SIG-M5 (cell line): ENCODE results near the gene GALNT2.

ENCODE experiments used
- DNase-seq: peaks from one replicate; lab custom pipeline; 2025; lab: John Stamatoyannopoulos, UW

The GALNT2 gene

DNA sequence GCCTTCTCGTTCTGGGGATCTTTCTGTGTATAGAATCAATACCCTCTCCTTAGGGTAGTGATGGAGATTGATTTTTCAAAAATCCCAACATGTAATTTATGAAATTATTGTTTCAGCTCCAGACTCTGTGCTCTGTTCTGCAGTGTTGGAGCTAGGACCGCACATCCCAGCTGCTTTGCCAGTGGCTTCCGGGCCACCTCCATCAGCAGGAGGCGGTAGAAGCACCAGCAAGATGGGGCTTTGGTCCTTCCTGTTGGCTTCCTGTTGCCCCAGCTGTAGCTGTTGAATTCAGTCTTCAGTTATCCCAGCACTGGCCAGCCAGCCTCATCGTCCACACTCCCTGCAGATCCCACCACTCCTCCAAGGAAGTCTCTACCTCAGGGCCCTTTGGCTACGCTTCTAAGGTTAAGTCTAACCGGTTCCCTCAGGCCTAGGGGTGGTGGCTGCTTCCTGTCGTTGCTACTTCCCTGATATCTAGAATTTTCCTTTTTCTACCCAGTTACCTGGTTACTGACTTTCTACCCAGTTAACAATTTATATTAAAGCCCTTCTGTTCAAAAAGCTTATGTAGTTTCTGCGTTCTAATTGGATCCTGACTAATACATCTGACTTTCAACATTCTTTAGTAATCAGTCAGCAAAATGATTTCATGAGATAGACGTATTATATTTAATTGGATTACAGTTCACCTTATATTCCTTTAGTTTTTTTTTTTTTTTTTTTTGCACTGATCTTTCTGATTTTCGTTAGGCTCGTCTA, 24.6 kb downstream of the GALNT2 start:
- no peak for DNase-seq

DNA sequence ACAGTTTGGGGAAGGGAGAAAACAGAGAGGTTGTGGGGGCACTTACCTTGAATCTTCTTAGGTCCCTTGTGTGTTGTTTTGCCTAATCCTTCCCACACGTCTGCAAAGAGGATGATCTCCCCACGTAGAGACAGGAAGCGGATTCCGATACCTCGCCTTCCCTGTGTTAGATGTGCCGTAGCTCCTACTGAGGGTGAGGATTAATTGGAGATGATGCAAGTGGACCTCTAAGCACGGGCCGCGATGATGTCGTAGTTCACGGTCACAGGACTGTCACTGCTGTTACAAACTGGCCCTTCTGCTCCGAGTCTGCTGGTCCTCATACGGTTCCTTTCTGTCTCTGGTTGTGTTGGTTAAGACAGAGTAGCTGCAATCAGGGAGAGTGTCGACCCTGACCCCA, 27.7 kb downstream of the GALNT2 start:
- DNase-seq = no peak

DNA sequence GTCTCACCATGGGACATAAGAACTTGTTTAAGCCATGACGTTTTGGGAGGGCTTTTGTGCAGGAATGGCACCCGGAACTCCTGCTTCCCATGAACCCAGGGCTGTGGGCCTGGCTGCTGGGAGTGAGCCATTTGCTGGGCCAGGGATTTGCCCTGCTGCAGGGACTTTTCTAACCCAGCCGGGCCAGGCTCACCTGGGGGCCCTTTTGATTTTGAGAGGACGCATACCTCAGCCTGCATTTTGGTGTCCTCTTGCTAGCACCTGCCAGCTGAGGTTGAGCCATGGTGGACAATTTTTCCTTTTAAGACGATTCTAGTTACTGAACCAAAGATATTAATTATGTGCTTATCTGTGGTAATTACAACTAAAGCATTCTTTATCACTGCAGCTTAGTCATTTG, 28.9 kb downstream of the GALNT2 start:
- DNase-seq = no peak

DNA sequence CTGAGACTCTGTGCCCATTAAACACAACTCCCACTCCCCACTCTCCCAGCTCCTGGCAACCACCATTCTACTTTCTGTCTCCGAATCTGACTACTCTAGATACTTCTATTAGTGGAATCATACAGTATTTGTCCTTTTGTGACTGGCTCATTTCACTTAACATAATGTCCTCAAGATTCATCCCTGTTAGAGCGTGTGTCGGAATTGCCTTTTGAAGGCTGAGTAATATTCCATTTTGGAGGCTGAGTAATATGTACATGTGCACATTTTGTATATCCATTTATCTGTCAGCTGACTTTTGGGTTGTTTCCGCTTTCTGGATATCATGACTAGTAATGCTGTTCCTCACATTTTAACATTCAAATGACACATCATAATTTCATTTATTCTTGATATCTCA, 30.3 kb downstream of the GALNT2 start:
- no peak for DNase-seq

DNA sequence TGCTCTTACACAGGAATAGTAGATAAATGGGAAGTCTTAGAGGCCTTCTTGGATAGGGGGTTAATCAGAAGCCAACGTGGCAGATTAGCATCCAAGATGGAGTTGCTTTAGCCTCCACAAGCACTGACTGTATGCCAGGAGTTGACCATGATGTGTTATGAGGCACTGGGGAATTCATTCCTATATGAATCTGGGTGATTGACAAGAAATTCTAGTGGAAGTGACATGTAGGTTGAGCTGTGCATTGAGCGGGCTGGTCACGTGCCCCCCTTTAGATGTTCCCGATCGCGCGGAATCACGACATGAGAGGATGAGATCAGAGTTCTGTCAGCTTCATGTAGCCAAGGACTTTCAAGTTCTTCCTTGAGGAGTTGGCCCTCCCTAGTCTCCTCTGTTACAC, 31.7 kb downstream of the GALNT2 start:
- DNase-seq = no peak

DNA sequence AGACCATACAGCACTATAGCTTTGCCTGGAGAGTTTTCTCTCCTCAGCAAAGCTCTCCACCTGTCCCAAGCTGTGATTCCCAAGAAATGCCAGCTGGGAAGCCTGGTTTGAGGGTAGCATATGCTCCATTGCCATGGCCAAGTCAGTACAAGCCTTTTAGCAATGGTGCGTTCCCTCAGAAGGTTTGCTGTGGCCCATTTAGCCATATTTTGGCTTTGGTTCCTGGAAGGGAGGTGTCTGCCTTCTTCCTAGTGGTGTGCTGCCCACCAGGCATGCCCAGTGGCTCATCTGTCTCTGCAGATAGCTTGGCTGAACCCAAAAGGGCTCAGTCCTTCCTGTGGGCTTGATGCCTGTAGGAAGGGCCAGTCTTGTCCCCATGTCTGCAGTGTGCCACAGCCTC, 32.4 kb downstream of the GALNT2 start:
- no peak for DNase-seq

DNA sequence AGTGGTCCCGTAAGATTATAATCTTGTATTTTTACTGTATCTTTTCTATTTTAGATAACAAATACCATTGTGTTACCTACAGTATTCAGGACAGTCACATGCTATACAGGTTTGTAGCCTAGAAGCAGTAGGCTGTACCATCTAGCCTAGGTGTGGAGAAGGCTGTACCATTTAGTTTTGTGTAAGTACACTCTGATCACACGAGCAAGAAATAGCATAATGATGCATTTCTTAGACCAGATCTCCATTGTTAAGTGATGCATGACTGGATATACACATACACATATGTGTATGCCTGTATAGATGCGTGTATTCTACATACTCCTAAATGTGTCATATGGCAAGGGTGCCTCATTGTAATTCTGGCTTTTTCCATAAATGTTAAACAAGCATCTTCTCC, 33.9 kb downstream of the GALNT2 start:
- no peak for DNase-seq

DNA sequence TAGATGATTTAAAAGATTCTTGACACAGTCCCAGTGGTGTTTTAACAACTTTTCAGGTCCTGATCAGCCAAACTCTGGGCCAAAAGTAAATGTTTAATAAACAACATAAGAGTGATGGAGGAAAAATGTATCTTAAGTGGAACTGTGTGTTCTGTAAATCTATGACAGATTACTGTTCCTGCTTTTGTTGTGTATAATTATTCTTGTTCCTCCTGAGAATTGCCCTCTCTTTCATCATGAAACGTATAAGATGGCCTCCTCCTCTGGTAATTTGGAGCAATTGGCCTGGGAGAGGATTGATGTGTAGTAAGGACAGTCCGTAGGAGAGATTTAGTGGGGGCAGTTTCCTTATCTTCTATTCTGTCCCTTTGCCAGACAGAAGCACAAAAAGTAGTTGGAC, 34.5 kb downstream of the GALNT2 start:
- no peak for DNase-seq

DNA sequence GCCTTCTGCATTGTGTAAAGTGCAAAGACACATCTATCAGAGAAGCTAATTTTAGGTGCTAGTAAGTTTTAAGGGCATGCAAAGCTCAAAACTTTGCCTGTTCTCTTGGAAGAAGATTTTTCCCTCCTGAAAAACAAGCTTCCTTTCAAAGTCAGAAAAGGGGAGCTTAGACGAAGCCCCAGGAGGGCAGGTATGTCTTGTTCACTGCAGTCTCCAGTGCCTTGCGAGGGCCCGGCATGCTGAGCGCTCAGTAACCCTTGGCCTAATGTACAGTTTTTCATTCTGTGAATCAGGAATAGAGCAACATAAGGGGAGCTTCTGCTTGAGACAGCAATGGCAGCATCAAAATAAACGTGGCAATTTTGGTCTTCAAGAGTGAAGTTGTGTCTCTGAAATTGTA, 35.0 kb downstream of the GALNT2 start:
- DNase-seq = no peak

DNA sequence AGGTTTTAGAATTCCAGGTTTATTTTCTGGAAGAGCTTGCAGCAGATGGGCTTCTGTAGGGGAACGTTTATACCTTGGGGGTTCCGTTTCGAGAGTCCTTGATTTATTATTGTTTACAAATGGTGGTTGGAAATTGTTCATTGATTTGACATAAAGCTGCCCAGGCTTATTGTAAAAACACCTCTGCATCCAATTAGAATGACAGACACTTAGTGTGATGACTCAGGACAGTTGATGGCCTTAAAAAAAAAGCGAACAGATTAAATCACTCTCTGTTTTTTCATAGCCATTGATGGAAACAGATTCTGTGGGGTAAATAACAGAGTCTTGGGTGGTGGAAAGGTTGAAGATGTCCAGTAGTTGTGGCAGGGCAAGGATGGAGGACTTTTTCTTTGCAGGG, 35.4 kb downstream of the GALNT2 start:
- no peak for DNase-seq

DNA sequence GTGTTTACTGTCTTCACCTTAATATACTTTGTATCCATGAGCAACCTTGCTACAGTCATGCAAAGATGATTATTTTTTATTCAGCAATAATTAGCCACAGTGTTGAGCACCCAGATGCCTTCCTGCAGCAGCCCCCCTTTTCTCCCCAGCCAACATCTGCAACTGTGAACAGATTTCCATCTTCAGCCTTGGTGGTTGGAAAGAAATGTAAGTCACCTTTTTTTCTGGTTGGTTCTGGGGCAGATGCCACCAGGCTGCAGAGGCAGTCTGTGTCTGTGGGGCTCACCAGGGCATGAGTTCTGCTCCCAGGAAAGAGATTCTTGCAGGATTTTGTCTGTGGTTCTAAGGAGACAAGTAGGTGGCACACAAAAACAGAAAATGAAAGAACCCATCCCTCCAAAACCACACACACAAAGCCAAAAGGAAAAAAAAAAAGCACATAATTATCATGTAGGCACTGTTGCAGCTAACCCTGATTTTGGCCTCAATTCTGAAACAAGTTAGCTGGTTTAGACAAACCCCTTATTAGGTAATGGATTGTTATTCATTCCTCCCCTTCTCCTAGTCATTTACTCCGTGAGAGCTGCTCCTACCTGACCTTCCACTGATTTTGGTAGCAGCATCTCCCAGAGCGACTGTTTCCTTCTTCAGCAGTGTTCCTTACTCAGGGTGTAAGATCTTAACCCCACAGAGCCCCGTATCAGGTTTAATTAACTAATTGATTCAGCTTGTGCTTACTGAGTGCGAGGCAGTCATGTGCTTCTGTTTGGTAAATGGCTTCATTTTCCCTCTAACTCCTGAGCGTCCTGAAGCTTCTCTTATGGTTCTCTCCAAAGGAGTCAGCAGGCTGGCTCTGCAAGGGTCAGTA, 36.5 kb downstream of the GALNT2 start:
- no peak for DNase-seq

DNA sequence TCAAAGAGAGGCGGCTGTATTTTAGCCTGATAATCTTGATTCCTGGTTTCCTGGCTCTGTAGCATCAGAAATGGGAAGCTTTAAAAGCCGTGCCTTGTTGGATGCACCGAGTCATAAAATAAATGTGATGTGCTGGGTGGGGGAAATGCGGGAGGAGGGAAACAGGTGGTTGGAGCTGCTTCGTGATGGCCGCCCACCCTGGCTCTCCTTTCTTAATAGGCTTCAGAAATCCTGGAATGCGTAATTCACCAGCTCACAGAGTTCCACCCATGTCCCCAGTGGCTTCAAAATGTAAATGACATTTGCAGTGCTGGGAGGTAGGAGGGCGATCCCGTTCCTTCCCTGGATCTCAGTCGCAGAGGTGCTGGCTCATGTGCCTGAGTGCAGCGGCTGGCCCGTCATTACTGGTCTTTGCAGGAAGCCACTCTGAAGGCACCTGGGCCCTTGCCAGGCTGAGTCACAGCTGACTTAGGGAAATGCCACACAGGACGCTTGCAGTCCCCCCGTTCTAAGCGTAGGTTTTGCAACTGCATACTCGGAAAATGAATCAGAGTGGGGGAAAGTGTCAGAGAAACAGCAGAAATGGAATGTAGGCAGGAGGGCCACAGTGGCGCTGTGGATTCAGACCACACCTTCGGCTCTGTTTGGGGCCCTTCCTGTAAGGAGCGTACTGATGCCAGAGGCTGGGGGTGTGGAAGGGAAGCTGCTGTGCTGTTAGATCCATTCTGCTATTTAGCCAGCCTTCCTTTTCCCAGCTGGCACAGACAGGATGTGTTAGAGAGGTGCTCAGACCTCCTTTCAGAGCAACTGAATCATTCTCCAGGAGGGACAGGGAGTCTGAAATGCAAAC, 37.6 kb downstream of the GALNT2 start:
- DNase-seq = peak; percentile 68

DNA sequence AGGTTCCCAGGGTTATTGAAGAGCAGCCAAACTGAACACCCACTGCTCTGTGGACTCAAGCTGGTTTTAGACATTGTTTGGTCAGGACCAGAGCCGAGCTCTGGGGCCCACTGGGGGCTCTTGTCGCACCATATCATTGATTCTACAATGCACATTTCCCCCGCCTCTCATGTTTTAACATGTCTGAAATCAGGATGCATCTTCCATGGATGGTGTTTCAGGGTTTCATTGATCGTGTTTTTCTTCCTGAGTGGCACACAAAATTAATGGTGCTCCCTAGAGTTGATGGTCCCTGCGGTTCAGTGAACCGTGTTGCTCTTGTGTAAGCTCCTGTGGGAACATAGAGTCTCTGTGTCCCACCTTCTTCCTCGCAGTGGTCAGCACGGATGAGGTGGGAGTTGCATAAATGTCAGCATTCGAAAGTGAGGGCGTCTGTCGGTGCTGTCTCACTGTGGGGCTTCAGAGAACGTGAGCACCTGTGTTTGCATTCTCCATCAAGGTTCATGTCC, 38.3 kb downstream of the GALNT2 start:
- no peak for DNase-seq

DNA sequence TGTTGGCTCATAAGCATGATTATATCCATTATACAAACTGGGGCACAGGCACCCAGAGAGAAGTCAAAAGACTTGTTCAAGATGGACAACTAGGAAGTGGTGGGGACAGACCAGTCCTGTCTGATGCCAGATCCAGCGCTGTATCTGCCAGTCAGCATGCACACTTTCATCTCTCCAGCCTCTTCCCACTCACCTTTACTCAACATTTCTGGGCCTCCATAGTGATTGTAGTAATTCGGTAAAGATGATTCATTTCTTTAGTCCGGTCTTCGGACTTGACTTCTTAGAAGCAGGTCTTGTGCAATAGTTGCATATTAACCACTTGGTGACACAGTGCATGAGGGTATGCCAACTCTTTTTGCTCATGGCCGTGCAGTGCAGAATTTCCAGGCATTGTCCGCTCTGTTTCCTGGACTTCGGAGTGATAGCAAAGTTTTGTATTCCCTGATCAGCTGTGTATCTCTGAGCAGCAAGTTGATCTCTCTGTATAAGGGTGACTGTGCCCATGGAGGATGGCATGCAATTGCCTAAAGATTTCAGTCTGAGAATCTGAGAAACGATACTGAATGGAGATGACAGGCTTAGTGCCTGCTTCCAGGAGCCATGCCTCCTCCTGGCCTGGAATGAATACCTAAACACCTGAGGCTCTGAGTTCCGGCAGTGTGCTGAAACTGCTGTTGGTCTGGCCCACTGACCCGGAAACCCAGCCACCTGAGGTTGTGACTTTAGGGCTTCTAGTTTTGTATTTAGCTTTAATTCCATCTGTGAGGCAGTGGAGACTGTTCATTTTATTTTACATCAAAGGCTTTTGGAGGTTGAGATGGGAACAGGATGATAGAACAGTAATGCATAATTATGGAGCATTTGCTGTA, 39.0 kb downstream of the GALNT2 start:
- DNase-seq = no peak

DNA sequence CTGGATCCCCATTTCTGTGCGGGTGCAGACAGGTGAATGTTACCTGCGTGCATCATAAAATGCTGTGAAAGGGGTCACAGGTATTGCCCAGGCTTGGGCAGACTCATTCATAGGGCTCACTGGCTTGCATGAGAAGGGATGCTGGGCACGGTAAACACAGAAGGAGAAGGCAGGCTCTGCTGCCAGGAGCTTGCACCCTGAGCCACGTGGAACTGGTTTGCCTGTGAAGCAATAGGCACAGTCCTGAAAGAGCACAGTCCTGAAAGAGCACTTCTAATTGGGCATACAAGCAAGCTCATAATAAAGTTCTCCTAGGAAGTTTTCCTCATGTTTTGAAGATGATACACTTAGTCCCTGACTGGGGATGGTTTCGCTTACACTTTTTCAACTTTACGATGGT, 40.9 kb downstream of the GALNT2 start:
- no peak for DNase-seq

DNA sequence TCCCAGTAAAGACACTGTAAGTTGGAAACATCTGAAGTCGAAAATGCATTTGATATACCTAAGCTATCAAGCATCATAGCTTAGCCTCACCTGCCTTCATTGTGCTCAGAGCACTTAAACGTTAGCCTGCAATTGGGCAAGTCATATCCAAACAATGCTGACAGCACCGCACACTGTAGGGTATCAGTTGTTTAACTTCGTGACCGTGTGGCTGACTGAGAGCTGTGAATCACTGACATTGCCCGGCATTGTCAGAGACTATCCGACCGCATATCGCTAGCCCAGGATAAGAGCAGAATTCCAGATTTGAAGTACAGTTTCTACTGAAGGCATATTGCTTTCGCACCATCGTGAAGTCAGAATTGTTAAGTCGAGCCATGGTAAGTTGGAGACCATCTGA, 41.5 kb downstream of the GALNT2 start:
- no peak for DNase-seq

DNA sequence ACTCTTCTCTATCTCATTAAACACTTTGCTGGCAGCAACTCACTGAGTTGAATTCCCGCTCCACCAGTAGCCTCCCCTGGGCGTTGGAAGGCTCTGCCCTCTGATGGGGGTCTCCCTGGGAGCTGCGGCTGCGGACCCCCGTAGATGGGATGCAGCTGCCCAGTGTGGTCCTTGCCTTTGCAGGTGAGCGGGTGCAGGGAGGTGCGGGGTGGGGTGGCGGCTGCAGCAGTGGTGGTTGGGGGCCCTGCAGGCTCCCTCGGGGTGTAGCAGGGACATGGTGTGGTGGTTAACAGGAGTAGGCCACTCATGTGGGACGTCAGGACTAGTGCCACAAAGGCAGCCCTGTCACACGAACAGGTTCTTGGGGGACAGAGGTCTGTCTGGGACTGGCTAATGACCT, 42.0 kb downstream of the GALNT2 start:
- DNase-seq = no peak

DNA sequence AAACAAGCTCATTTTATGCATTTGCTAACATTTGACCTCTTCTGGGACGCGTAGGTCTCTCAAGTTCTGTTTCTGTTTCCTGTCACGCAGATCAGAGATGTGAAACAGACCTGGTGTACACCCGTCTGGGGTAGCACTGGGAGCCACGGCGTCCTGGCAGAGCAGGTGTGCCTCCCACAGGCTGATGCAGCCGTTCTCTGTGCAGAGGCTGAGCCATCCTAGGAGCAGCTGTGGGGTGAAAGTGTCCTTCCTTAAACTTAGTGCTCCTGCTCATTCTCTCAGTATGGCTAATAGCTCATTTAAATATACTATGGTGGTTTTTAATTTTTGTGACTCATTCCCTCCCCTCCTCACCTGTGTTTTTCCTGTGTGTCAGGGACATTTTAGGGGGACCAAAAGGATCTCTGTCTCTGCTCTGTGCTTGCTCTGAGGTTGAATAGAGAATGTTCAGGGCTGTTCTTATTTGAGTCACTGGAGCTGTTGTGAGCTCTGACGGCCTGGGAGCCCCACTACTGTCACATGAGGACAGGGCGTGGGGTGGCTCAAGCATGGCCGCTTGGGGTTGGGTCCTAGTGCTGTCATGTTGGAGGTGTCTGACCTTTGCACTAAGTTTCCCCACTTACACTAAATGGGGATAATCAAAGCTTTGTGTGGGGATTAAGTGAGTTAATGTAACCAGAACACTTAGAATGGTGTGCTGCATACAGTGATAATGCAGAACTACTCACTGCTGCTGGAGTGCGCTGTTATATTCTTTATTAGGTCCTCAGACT, 43.0 kb downstream of the GALNT2 start:
- no peak for DNase-seq

DNA sequence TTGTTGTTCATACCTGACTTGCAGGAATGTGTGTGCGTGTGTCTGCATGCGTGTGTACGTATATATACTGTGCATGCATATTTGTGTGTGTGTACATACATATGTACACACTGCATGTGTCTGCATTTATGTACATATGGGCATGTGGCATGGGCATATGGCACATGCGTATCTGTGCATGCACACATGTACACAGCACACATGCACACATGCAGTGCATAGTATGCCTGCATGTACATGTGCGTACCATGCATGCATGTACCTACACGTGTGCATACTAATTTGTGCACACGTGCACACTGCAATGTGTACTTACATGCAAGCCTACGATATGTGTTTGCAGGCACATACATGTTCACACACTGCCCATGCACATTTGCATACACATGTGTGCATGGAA, 43.9 kb downstream of the GALNT2 start:
- no peak for DNase-seq

DNA sequence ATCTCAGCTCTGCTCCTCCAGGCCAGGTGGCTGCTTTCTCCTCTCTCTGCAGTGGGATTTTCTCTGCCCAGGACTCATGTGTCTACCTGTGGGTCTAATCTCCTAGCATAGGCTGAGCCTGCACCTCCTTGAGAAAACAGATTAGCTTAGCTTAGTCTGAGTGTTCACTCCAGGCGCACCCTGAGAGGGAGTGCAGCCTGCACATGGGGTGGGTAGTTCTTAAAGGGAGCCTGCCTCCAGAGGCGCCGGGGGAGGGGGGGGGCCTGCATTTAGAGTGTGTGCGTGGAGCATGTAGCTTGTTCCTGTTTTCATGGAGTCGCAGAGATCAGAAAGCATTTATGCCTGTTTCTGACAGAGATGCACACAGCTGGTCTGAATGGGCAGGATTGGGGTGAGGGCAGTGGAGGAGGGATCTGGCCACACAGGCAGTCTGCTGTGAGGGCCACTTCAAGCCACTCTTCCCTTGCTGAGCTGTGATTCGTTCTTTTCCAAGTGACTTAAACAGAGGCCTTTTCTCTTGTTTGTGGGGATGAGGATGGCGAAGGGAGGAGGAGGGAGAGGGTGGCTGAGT, 45.2 kb downstream of the GALNT2 start:
- no peak for DNase-seq
